Effector memory CD4-positive, alpha-beta T cell (primary cell): Measurements from ENCODE around the gene FBLN1.
"Not testable (repeated sequence)": the region's sequence is repeated elsewhere in the genome, so short reads cannot be mapped to it uniquely, and the experiment has no call there.

Source experiments
- DNase-seq, 3 donors: peaks; one replicate each; pipeline ENCODE4 v3.0.0-alpha.2; 2020
- H3K27ac ChIP-seq: 2 replicates; pipeline ENCODE4 v1.7.0; 2013; ENCODE audit warnings: mild to moderate bottlenecking, low read length, moderate library complexity; ENCODE audit not compliant: insufficient read depth, poor library complexity, severe bottlenecking
- H3K27me3 ChIP-seq: replicated peaks from 2 replicates; pipeline ENCODE4 v1.7.0; 2013; ENCODE audit warnings: mild to moderate bottlenecking, low read length; ENCODE audit not compliant: insufficient read depth, control insufficient read depth, poor library complexity, severe bottlenecking
- H3K36me3 ChIP-seq: 2 replicates; pipeline ENCODE4 v1.7.0; 2013; ENCODE audit warnings: mild to moderate bottlenecking, low read length, moderate library complexity; ENCODE audit not compliant: control insufficient read depth, insufficient read depth
- H3K4me1 ChIP-seq: 2 replicates; pipeline ENCODE4 v1.7.0; 2013; ENCODE audit warnings: low read length, mild to moderate bottlenecking; ENCODE audit not compliant: control insufficient read depth, insufficient read depth, poor library complexity, severe bottlenecking
- H3K4me3 ChIP-seq: 2 replicates; pipeline ENCODE4 v1.7.0; 2013; ENCODE audit warnings: low read length, low read depth, mild to moderate bottlenecking; ENCODE audit not compliant: insufficient read depth, poor library complexity, severe bottlenecking
- H3K9me3 ChIP-seq: 2 replicates; pipeline ENCODE4 v1.7.0; 2013; ENCODE audit warnings: mild to moderate bottlenecking, low read length, moderate library complexity; ENCODE audit not compliant: control insufficient read depth

Gene FBLN1

GRCh38 chr22:45600790-45601730, 98.4 kb downstream of the FBLN1 start:
- no peak overlapping the region for H3K4me3 ChIP-seq
- no peaks in the 10 kb centered on the region for H3K4me1 ChIP-seq
- H3K9me3 ChIP-seq = no peaks in the 10 kb centered on the region
- DNase-seq = no peak
- H3K27me3 ChIP-seq = no peaks in the 10 kb centered on the region
- no peaks in the 10 kb centered on the region for H3K36me3 ChIP-seq
- H3K27ac ChIP-seq = no peak overlapping the region

GRCh38 chr22:45602004-45602733, 99.5 kb downstream of the FBLN1 start:
- Histone ChIP-seq H3K36me3 (no peaks in the 10 kb centered on the region), H3K27ac (no peak overlapping the region), H3K4me3 (no peak overlapping the region), H3K9me3 (no peaks in the 10 kb centered on the region), H3K27me3 (no peaks in the 10 kb centered on the region), H3K4me1 (no peaks in the 10 kb centered on the region)
- no peak for DNase-seq

GRCh38 chr22:45602824-45603595, 100.3 kb downstream of the FBLN1 start:
- DNase-seq = no peak

GRCh38 chr22:45603619-45604018, 100.9 kb downstream of the FBLN1 start:
- no peak overlapping the region for H3K4me3 ChIP-seq
- H3K4me1 ChIP-seq = no peaks in the 10 kb centered on the region
- H3K36me3 ChIP-seq = no peaks in the 10 kb centered on the region
- no peaks in the 10 kb centered on the region for H3K27me3 ChIP-seq
- DNase-seq = no peak
- no peaks in the 10 kb centered on the region for H3K9me3 ChIP-seq
- H3K27ac ChIP-seq = no peak overlapping the region

More at GRCh38 chr22:45602824-45603595, 100.3 kb downstream of the FBLN1 start:
- Histone ChIP-seq H3K36me3 (no peaks in the 10 kb centered on the region), H3K27ac (no peak overlapping the region), H3K4me3 (no peak overlapping the region), H3K9me3 (no peaks in the 10 kb centered on the region), H3K27me3 (no peaks in the 10 kb centered on the region), H3K4me1 (no peaks in the 10 kb centered on the region)

GRCh38 chr22:45608045-45608444, 105.4 kb downstream of the FBLN1 start:
- DNase-seq, H3K9me3 ChIP-seq, H3K27me3 ChIP-seq, H3K4me1 ChIP-seq, H3K4me3 ChIP-seq, H3K36me3 ChIP-seq, H3K27ac ChIP-seq: not testable (repeated sequence)

GRCh38 chr22:45608763-45609180, 106.1 kb downstream of the FBLN1 start:
- peak in 2 of 3 donors; percentile 2 to 17 for DNase-seq
- H3K27me3 ChIP-seq = no peaks in the 10 kb centered on the region
- H3K27ac ChIP-seq = no peak overlapping the region
- H3K4me1 ChIP-seq = no peaks in the 10 kb centered on the region
- H3K4me3 ChIP-seq = no peak overlapping the region
- H3K9me3 ChIP-seq = no peaks in the 10 kb centered on the region
- H3K36me3 ChIP-seq = no peaks in the 10 kb centered on the region

- Histone ChIP-seq H3K4me1 (no peaks in the 10 kb centered on the region), H3K36me3 (no peaks in the 10 kb centered on the region), H3K27ac (peak overlapping the region; percentile 21), H3K27me3 (no peaks in the 10 kb centered on the region), H3K4me3 (no peak overlapping the region), H3K9me3 (no peaks in the 10 kb centered on the region)
- peak in 1 of 3 donors; percentile 28 for DNase-seq
Measured at GRCh38 chr22:45612451-45612901, 109.8 kb downstream of the FBLN1 start.

- Histone ChIP-seq H3K27ac (peak overlapping the region; percentile 21), H3K4me1 (no peaks in the 10 kb centered on the region), H3K36me3 (no peaks in the 10 kb centered on the region), H3K4me3 (no peak overlapping the region), H3K9me3 (no peaks in the 10 kb centered on the region), H3K27me3 (no peaks in the 10 kb centered on the region)
- no peak for DNase-seq
Measured at GRCh38 chr22:45612940-45613339, 110.3 kb downstream of the FBLN1 start.

DNA sequence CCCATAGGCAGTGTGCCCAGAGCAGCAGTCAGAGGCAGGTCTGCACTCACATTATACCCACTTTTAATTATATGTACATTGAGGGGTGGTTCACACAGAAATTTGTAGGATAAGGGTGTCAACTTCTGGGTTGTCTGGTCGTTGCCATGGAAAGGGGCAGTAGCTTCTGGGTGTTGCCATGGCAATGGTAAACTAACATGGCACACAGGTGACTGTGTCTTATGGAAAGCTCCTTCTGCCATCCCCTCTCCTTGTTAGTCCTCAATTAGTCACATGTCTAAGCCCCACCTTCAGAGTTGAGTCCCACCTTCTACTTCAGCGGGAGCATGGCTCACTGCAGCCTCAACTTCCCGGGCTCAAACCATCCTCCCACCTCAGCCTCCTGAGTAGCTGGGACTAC, 112.7 kb downstream of the FBLN1 start:
- no peaks in the 10 kb centered on the region for H3K36me3 ChIP-seq
- no peak for DNase-seq
- no peaks in the 10 kb centered on the region for H3K4me1 ChIP-seq
- H3K27ac ChIP-seq = no peak overlapping the region
- H3K4me3 ChIP-seq = no peak overlapping the region
- no peaks in the 10 kb centered on the region for H3K27me3 ChIP-seq
- H3K9me3 ChIP-seq = no peaks in the 10 kb centered on the region
